CD14-positive monocyte (primary cell): ENCODE data around the gene BMS1. TPM values are rescaled to one million over a fixed set of nuclear protein-coding genes. Genes with fewer than 3 reads are reported as not detected.

ENCODE experiments used
- DNase-seq, 3 donors: peaks; one replicate each; pipeline ENCODE4 v3.0.0-alpha.2; 2011 to 2022
- H2AFZ ChIP-seq: 2 replicates; pipeline ENCODE4 v1.6.0; 2012; ENCODE audit warnings: mild to moderate bottlenecking, low read depth, low read length, inconsistent platforms; ENCODE audit not compliant: insufficient read depth, poor library complexity, severe bottlenecking
- H3K27ac ChIP-seq, 2 donors: 1 replicate in 1 of 2; 2 replicates in 1 of 2; pipeline ENCODE4 v1.5.1; 2012 to 2013; ENCODE audit warnings: low read length in 2 of 2, control low read depth in 1 of 2, inconsistent platforms in 1 of 2, low read depth in 1 of 2, mild to moderate bottlenecking in 1 of 2
- H3K27me3 ChIP-seq, 2 donors: one replicate each; pipeline versions ENCODE4 v1.6.0 to v1.6.1; 2011 to 2013; ENCODE audit warnings: low read length in 2 of 2; ENCODE audit not compliant: control insufficient read depth in 2 of 2, insufficient read depth in 2 of 2
- H3K36me3 ChIP-seq, 2 donors: replicated peaks in 1 of 2; 1 replicate in 1 of 2; 2 replicates in 1 of 2; pipeline versions ENCODE4 v1.5.1 to v1.6.1; 2012 to 2013; ENCODE audit warnings: low read length in 2 of 2, control low read depth in 1 of 2, inconsistent platforms in 1 of 2, mild to moderate bottlenecking in 1 of 2; ENCODE audit not compliant: insufficient read depth in 2 of 2, control insufficient read depth in 1 of 2
- H3K4me1 ChIP-seq, 2 donors: 1 replicate in 1 of 2; 2 replicates in 1 of 2; pipeline versions ENCODE4 v1.5.1 to v1.6.1; 2012 to 2013; ENCODE audit warnings: low read length in 2 of 2, control low read depth in 1 of 2, inconsistent platforms in 1 of 2, mild to moderate bottlenecking in 1 of 2, moderate library complexity in 1 of 2; ENCODE audit not compliant: insufficient read depth in 2 of 2, control insufficient read depth in 1 of 2
- H3K4me2 ChIP-seq: replicated peaks from 2 replicates; pipeline ENCODE3; 2012; ENCODE audit warnings: low read length, moderate library complexity, mild to moderate bottlenecking; ENCODE audit not compliant: poor library complexity, severe bottlenecking; ENCODE audit errors: extremely low read depth
- H3K4me3 ChIP-seq, 3 experiments: fragments of 200-600 bp in 1 of 3; sonication (generic) in 1 of 3; replicated peaks in 1 of 3; 1 replicate in 2 of 3; 2 replicates in 1 of 3; pipeline ENCODE4 v1.5.1; 2011 to 2013; ENCODE audit warnings: low read length in 3 of 3, mild to moderate bottlenecking in 3 of 3, control low read depth in 2 of 3, low read depth in 2 of 3, inconsistent platforms in 1 of 3, moderate library complexity in 1 of 3
- H3K79me2 ChIP-seq: 2 replicates; pipeline ENCODE4 v1.6.0; 2012; ENCODE audit warnings: mild to moderate bottlenecking, control low read depth, inconsistent platforms, low read length, moderate library complexity; ENCODE audit not compliant: insufficient read depth
- H3K9ac ChIP-seq: 2 replicates; pipeline ENCODE4 v1.6.0; 2017; ENCODE audit warnings: low read length, mild to moderate bottlenecking; ENCODE audit not compliant: insufficient read depth, poor library complexity, severe bottlenecking
- H3K9me3 ChIP-seq, 2 donors: replicated peaks in 1 of 2; 1 replicate in 1 of 2; 2 replicates in 1 of 2; pipeline versions ENCODE4 v1.5.1 to v1.6.1; 2012 to 2013; ENCODE audit warnings: low read length in 2 of 2, control low read depth in 1 of 2; ENCODE audit not compliant: control insufficient read depth in 1 of 2, insufficient read depth in 1 of 2
- H4K20me1 ChIP-seq: 2 replicates; pipeline ENCODE4 v1.6.0; 2012; ENCODE audit warnings: mild to moderate bottlenecking, low read length, control low read depth, moderate library complexity; ENCODE audit not compliant: insufficient read depth
- H3K27ac Mint-ChIP-seq, 7 donors: one replicate each; pipeline ENCODE4 v1.8.0; 2020; ENCODE audit warnings: mild to moderate bottlenecking in 7 of 7, mixed read lengths in 7 of 7, moderate library complexity in 6 of 7, inconsistent platforms in 2 of 7
- H3K27me3 Mint-ChIP-seq, 3 donors: one replicate each; pipeline ENCODE4 v1.8.0; 2021 to 2022; ENCODE audit warnings: low read depth in 3 of 3, mild to moderate bottlenecking in 3 of 3, mixed read lengths in 3 of 3, moderate library complexity in 3 of 3, inconsistent platforms in 1 of 3
- H3K36me3 Mint-ChIP-seq, 2 donors: one replicate each; pipeline ENCODE4 v1.8.0; 2020; ENCODE audit warnings: mixed read lengths in 2 of 2, inconsistent platforms in 1 of 2, mild to moderate bottlenecking in 1 of 2
- H3K4me1 Mint-ChIP-seq: one replicate; pipeline ENCODE4 v1.8.0; 2020; ENCODE audit warnings: mild to moderate bottlenecking, mixed read lengths
- H3K4me3 Mint-ChIP-seq, 2 donors: one replicate each; pipeline ENCODE4 v1.8.0; 2020; ENCODE audit warnings: mild to moderate bottlenecking in 2 of 2, mixed read lengths in 2 of 2, moderate library complexity in 1 of 2
- H3K9me3 Mint-ChIP-seq, 7 donors: one replicate each; pipeline ENCODE4 v1.8.0; 2020 to 2022; ENCODE audit warnings: mixed read lengths in 7 of 7, mild to moderate bottlenecking in 6 of 7, moderate library complexity in 6 of 7, inconsistent platforms in 2 of 7
- WGBS: methylation state at CpG from one replicate; pipeline ENCODE4 v1.1.5; 2013; ENCODE audit warnings: missing lambda C conversion rate; ENCODE audit not compliant: insufficient coverage; 5-methylcytosine and 5-hydroxymethylcytosine counted together
- intact Hi-C, 2 donors: fragments of 100-400 bp; cut with micrococcal nuclease; formaldehyde crosslinking; loops; one replicate each; pipeline versions ENCODE4 v1.15.0 to v1.15.1; 2023
- polyA plus RNA-seq, 3 donors: library from polyadenylated mRNA; depleted of rRNA in 1 of 3; unstranded in 2 of 3; stranded (reverse) in 1 of 3; fragments of 300-500 nt in 2 of 3; fragments of >200 nt in 1 of 3; fragmentation: Illumina TruSeq in 2 of 3; gene quantifications; 1 replicate in 2 of 3; 2 replicates in 1 of 3; pipeline ENCODE4 v1.2.3, GENCODE V29; 2012 to 2021
- TF ChIP-seq, protein P1 (sequence below): fragments of 200-600 bp; IDR thresholded peaks from one replicate; pipeline ENCODE4 v1.8.0; 2022; ENCODE audit warnings: antibody characterized with exemption, mild to moderate bottlenecking

The BMS1 gene
- polyA plus RNA-seq, 3 donors = 2.4 to 4.6 (median 2.9) TPM

GRCh38 chr10:42865716-42866114, 83.1 kb downstream of the BMS1 start:
- 69% methylated on average over 16 of the region's 18 CpGs for WGBS

DNA sequence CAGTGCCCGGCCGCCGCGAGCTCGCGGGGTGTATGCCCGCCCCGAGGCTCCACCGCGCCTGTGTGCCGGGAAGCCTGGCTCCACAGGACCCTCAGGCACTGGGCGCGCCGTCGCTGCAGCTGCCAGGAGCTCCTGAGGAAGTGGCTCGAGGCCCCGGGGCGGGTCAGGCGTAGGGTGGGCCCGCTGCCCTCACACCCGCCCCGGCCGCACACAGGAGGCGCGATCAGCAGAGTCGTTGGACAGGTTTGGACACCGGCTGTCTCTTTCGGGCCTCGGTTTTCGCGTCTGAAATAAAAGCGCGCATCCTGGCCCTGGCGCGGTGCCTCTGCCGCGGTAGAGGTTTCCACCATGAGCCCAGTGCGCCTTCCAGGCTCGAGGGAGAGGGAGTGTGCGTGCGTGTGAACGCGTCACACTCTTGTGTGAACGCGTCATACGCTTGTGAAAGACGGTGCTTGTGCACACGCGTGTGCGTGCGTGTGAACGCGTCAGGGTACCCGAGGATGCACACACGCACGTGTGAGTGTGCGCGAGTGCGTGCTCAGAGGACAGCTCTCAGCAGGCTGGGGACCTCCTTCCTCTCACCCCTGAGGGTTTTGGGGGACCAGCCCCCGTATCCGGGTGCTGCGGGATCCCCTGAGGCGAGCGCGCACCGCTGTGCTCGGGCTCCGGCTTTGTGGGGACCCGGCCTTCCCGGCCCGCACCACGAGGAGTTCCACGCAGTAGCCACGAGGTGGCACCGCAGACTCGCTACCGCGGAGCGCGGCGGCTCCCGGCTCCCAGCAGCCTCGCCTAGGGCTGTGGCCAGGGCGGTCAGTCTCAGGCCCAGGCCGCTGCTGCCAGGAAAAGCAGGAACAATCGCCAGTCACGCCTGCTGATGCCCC, 83.8 kb downstream of the BMS1 start:
- no peaks in the 10 kb centered on the region for H3K36me3 ChIP-seq
- intact Hi-C loops = loop anchor here (1.0 to 10.0 kb wide), 7 partner anchors 238 to 608 kb away; no protein-coding TSS in a partner anchor
- H2AFZ ChIP-seq = peak overlapping the region; percentile 54
- Mint-ChIP-seq H3K9me3 (peaks cover 0 to 5% (median 0%) of the 10 kb centered on the region in 7 donors), H3K36me3 (no peaks in the 10 kb centered on the region), H3K27me3 (peaks cover 17 to 26% (median 17%) of the 10 kb centered on the region in 3 donors), H3K4me1 (peaks cover 19% of the 10 kb centered on the region), H3K27ac (no peak overlapping the region), H3K4me3 (peak overlapping the region; percentile 65 to 92)
- peaks cover 13 to 20% of the 10 kb centered on the region in 2 donors for H3K4me1 ChIP-seq
- H3K9ac ChIP-seq = no peak overlapping the region
- no peaks in the 10 kb centered on the region for H3K9me3 ChIP-seq
- peak overlapping the region; percentile 76 for H3K4me2 ChIP-seq
- H3K4me3 ChIP-seq = peak overlapping the region in 2 of 3 experiments; percentile 6 to 66
- 2% methylated on average over 87 of the region's 87 CpGs for WGBS
- H3K79me2 ChIP-seq = no peaks in the 10 kb centered on the region
- peaks cover 0 to 13% of the 10 kb centered on the region in 2 donors for H3K27me3 ChIP-seq
- peak; percentile 51 to 77 (median 57) for DNase-seq
- no peaks in the 10 kb centered on the region for H4K20me1 ChIP-seq
- TF ChIP-seq, protein P1, sequence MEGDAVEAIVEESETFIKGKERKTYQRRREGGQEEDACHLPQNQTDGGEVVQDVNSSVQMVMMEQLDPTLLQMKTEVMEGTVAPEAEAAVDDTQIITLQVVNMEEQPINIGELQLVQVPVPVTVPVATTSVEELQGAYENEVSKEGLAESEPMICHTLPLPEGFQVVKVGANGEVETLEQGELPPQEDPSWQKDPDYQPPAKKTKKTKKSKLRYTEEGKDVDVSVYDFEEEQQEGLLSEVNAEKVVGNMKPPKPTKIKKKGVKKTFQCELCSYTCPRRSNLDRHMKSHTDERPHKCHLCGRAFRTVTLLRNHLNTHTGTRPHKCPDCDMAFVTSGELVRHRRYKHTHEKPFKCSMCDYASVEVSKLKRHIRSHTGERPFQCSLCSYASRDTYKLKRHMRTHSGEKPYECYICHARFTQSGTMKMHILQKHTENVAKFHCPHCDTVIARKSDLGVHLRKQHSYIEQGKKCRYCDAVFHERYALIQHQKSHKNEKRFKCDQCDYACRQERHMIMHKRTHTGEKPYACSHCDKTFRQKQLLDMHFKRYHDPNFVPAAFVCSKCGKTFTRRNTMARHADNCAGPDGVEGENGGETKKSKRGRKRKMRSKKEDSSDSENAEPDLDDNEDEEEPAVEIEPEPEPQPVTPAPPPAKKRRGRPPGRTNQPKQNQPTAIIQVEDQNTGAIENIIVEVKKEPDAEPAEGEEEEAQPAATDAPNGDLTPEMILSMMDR = peak; percentile 74
- H3K27ac ChIP-seq = no peak overlapping the region

More at GRCh38 chr10:42865716-42866114, 83.1 kb downstream of the BMS1 start:
- Mint-ChIP-seq H3K9me3 (peaks cover 0 to 5% (median 0%) of the 10 kb centered on the region in 7 donors), H3K27ac (peak overlapping the region in 1 of 7 donors; percentile 61), H3K27me3 (peaks cover 17 to 26% (median 17%) of the 10 kb centered on the region in 3 donors), H3K4me3 (peak overlapping the region in 1 of 2 donors; percentile 52), H3K36me3 (no peaks in the 10 kb centered on the region), H3K4me1 (peaks cover 16% of the 10 kb centered on the region)
- DNase-seq = no peak
- Histone ChIP-seq H3K4me3 (peak overlapping the region in 1 of 3 experiments; percentile 66), H3K4me2 (peak overlapping the region; percentile 76), H4K20me1 (no peaks in the 10 kb centered on the region), H3K4me1 (peaks cover 12 to 20% of the 10 kb centered on the region in 2 donors), H3K27me3 (peaks cover 0 to 13% of the 10 kb centered on the region in 2 donors), H3K79me2 (no peaks in the 10 kb centered on the region), H2AFZ (peak overlapping the region; percentile 54), H3K9me3 (no peaks in the 10 kb centered on the region), H3K36me3 (no peaks in the 10 kb centered on the region), H3K9ac (no peak overlapping the region), H3K27ac (no peak overlapping the region)
- TF ChIP-seq, protein P1 = no peak
- intact Hi-C loops = loop anchor here (1.0 to 10.0 kb wide), 7 partner anchors 239 to 609 kb away; no protein-coding TSS in a partner anchor
